Globus pallidus (tissue), 1 donor: ENCODE results near the gene CCT6B.
"Not testable (repeated sequence)": the region's sequence is repeated elsewhere in the genome, so short reads cannot be mapped to it uniquely, and the experiment has no call there.

Experiments used
- DNase-seq: peaks from one replicate; pipeline ENCODE4 v3.0.0-alpha.2; 2015; ENCODE audit warnings: low spot score

The CCT6B gene

GRCh38 chr17:34979650-34980352 is 18.5 kb upstream of the CCT6B start:
- DNase-seq = no peak

GRCh38 chr17:34979153-34979552 is 17.9 kb upstream of the CCT6B start:
- DNase-seq = no peak

- DNase-seq = no peak
Measured at GRCh38 chr17:34974794-34975785, 13.8 kb upstream of the CCT6B start.

GRCh38 chr17:34974179-34974578 is 12.9 kb upstream of the CCT6B start:
- DNase-seq = no peak

GRCh38 chr17:34958438-34958837 is 2.8 kb downstream of the CCT6B start:
- DNase-seq = no peak

GRCh38 chr17:34950780-34951179 is 10.5 kb downstream of the CCT6B start:
- DNase-seq = not testable (repeated sequence)

- DNase-seq = no peak
Measured at GRCh38 chr17:34930283-34930682, 31.0 kb downstream of the CCT6B start.

- DNase-seq = no peak
Measured at GRCh38 chr17:34926661-34927060, 34.6 kb downstream of the CCT6B start.

- DNase-seq = no peak
Measured at GRCh38 chr17:34920676-34921075, 40.6 kb downstream of the CCT6B start.

GRCh38 chr17:34917381-34917780 is 43.9 kb downstream of the CCT6B start:
- DNase-seq = no peak

GRCh38 chr17:34916120-34916519 is 45.1 kb downstream of the CCT6B start:
- no peak for DNase-seq

GRCh38 chr17:34913001-34913400 is 48.3 kb downstream of the CCT6B start:
- no peak for DNase-seq

- DNase-seq = no peak
Measured at GRCh38 chr17:34909040-34909439, 52.2 kb downstream of the CCT6B start.

- DNase-seq = no peak
Measured at GRCh38 chr17:34902831-34903547, 58.3 kb downstream of the CCT6B start.

GRCh38 chr17:34899643-34900291 is 61.5 kb downstream of the CCT6B start:
- no peak for DNase-seq

GRCh38 chr17:34895383-34895782 is 65.9 kb downstream of the CCT6B start:
- no peak for DNase-seq

- DNase-seq = no peak
Measured at GRCh38 chr17:34894964-34895363, 66.3 kb downstream of the CCT6B start.

GRCh38 chr17:34892461-34893249 is 68.6 kb downstream of the CCT6B start:
- DNase-seq = peak; percentile 1

GRCh38 chr17:34886831-34887230 is 74.4 kb downstream of the CCT6B start:
- no peak for DNase-seq

GRCh38 chr17:34885076-34885475 is 76.2 kb downstream of the CCT6B start:
- DNase-seq = no peak

- DNase-seq = no peak
Measured at GRCh38 chr17:34884597-34884996, 76.7 kb downstream of the CCT6B start.
